ENCODE data around the gene MRPS5. TPM values are rescaled to one million over a fixed set of nuclear protein-coding genes. Genes with fewer than 3 reads are reported as not detected.
A peak's percentile ranks its signal among the peaks of the same experiment; 100 is the strongest.

MRPS5 gene
- polyA plus RNA-seq, 2 donors: 46.5 to 52.9 TPM

DNA sequence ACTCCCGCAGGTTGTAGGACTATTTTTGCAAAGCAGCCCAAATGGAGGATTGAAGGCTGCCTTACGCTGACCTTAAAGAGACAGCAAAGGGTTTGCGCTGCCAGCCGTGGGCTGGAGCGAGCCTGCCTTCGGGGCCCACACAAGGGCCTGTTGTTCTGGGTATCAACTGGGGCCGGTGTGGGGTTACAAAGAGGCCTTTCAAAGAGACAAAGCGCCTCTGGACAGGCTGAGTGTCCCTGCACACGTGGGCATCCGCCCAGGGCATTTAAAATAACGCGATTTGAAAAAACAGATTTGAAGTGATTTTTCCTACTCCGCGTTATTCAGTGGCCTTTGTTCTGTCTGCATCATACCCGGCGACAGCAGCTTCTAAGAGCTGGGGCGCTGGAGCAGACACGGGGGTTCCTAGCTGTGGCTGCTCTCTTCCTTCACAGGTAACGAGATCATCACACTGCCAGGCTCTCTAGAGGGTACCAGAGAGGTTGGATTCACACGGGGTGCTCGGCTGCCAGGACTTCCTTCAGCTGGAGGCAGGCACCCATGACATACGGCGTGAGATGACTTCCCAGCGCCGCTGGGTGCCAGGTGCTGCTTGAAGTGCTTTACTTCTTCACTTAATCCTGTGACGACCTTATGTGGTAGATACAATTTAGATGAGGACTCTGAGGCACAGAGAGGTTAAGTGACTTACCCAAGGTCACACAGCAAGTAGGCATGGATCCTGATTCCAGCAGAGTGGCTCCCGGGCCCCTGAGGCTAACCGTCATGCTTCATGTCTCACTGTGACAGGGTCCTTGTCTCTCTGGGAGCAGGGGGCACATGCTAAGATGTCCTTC, 63.9 kb downstream of the MRPS5 start:
- H3K27me3 ChIP-seq (ENCODE audit: control insufficient read depth in 1 of 2, insufficient read depth in 2 of 2, low read length in 2 of 2): no peaks in the 10 kb centered on the region
- WGBS, 2 donors: 82 to 85% methylated on average over 28 of the region's 28 CpGs
- no peak overlapping the region for H3K4me3 ChIP-seq (ENCODE audit: low read depth in 1 of 2, low read length in 2 of 2)
- no peaks in the 10 kb centered on the region for H3K36me3 ChIP-seq (ENCODE audit: control insufficient read depth in 2 of 2, insufficient read depth in 2 of 2, low read length in 1 of 2)
- H3K27ac ChIP-seq (ENCODE audit: low read depth in 2 of 2, low read length in 1 of 2): no peak overlapping the region
- peaks cover 0 to 2% of the 10 kb centered on the region in 2 donors for H3K9me3 ChIP-seq (ENCODE audit: control insufficient read depth in 2 of 2, insufficient read depth in 1 of 2, low read depth in 1 of 2, low read length in 1 of 2)
- H3K4me1 ChIP-seq (ENCODE audit: control insufficient read depth in 2 of 2, insufficient read depth in 2 of 2, low read length in 1 of 2): peaks cover 9 to 24% of the 10 kb centered on the region in 2 donors

DNA sequence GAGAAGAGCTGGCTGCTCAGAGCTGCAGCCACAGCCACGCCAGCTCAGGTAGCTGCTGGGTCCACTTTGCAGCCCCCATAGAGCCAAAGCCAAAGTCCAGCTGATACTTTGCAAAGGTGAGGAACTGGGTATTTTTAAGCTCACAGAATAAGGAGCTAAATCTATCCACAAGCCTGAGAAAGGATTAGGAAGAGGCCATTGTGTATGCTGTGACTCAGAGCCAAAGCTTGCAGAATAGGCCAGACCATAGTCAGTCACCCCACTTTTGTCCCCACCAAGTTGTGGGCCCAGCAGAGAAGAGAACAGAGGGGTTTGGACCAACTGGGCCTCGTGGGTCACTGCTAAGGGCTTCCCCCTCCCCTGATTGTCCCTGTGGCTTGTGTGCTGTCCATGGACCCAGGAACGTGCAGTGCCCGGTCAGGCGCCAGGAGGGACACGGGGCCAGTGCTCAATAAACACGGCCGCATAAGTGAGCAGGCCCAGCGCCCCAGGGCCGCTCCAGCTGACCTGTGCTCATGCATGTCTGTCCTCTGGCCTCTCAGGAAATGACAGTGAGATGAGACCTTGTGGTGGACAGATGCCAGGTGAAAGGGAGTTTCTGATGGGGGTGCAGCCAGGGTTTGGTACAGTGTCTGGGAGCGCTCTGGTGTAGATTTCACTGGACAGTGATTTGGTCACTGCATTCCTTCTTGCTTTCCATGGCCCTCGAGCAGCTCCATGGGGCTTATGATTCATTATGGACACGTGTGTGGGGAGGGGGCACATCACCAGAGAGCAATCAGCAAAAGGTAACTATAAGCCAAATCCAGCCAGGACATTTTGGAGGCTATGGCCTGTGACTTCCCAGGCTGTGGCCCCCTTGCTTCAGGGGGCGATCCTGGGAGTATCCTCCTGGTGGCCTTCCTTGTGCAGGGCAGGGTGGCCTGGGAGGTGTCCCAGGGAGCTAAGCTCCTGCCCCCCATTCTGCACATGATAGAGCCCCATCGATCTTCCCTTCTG, 64.8 kb downstream of the MRPS5 start:
- WGBS, 2 donors: 84 to 85% methylated on average over 15 of the region's 15 CpGs
- Histone ChIP-seq H3K27ac (ENCODE audit: low read depth in 2 of 2, low read length in 1 of 2) (peak overlapping the region in 1 of 2 donors; percentile 6), H3K27me3 (ENCODE audit: control insufficient read depth in 1 of 2, insufficient read depth in 2 of 2, low read length in 2 of 2) (no peaks in the 10 kb centered on the region), H3K36me3 (ENCODE audit: control insufficient read depth in 2 of 2, insufficient read depth in 2 of 2, low read length in 1 of 2) (no peaks in the 10 kb centered on the region), H3K4me1 (ENCODE audit: control insufficient read depth in 2 of 2, insufficient read depth in 2 of 2, low read length in 1 of 2) (peaks cover 8 to 23% of the 10 kb centered on the region in 2 donors), H3K9me3 (ENCODE audit: control insufficient read depth in 2 of 2, insufficient read depth in 1 of 2, low read depth in 1 of 2, low read length in 1 of 2) (peaks cover 0 to 2% of the 10 kb centered on the region in 2 donors), H3K4me3 (ENCODE audit: low read depth in 1 of 2, low read length in 2 of 2) (no peak overlapping the region)

DNA sequence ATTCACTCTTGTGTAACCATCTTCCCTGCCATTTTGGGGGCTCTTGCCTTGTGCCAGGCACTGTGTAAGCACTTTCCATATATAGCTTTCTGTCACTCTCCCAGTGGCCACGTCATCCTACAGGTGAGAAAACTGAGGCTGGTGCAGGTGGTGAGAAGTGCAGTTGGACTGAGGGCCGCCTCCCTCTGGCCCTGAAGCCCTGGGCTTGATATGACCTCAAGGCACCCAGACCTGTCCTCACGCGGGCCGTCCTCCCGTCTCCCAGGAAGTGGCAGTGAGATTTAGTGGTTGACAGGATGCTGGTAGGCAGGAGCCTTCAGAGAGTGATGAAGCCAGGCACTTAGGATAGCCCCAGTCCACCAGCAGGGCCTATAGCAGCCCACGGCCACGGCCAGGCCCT, 65.6 kb downstream of the MRPS5 start:
- Histone ChIP-seq H3K4me3 (ENCODE audit: low read depth in 1 of 2, low read length in 2 of 2) (no peak overlapping the region), H3K27ac (ENCODE audit: low read depth in 2 of 2, low read length in 1 of 2) (peak overlapping the region in 1 of 2 donors; percentile 6), H3K4me1 (ENCODE audit: control insufficient read depth in 2 of 2, insufficient read depth in 2 of 2, low read length in 1 of 2) (peaks cover 4 to 19% of the 10 kb centered on the region in 2 donors), H3K36me3 (ENCODE audit: control insufficient read depth in 2 of 2, insufficient read depth in 2 of 2, low read length in 1 of 2) (no peaks in the 10 kb centered on the region), H3K9me3 (ENCODE audit: control insufficient read depth in 2 of 2, insufficient read depth in 1 of 2, low read depth in 1 of 2, low read length in 1 of 2) (peaks cover 0 to 2% of the 10 kb centered on the region in 2 donors), H3K27me3 (ENCODE audit: control insufficient read depth in 1 of 2, insufficient read depth in 2 of 2, low read length in 2 of 2) (no peaks in the 10 kb centered on the region)
- WGBS, 2 donors: 80 to 82% methylated on average over 8 of the region's 8 CpGs

DNA sequence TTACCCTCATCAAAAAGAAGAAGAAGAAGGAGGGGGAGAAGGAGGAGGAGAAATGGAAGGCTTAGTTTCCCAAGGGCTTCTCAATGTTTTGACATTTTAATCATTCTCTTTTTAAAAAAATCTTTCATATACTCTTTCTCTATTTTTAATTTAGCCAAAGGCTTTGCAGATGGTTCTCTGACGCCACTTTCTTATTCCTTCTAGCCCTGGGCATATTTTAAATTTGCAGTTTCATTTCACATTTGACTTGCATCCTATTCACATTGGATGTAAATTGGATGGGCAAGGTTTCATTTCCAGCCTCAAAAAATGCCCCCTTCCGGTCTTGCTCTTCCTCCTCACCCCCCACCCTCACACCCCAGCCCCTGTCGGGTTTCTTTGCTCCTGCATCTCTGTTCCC, 66.3 kb downstream of the MRPS5 start:
- H3K36me3 ChIP-seq (ENCODE audit: control insufficient read depth in 2 of 2, insufficient read depth in 2 of 2, low read length in 1 of 2): no peaks in the 10 kb centered on the region
- H3K27me3 ChIP-seq (ENCODE audit: control insufficient read depth in 1 of 2, insufficient read depth in 2 of 2, low read length in 2 of 2): no peaks in the 10 kb centered on the region
- WGBS, 2 donors: 49 to 50% methylated on average over 3 of the region's 3 CpGs
- no peak overlapping the region for H3K27ac ChIP-seq (ENCODE audit: low read depth in 2 of 2, low read length in 1 of 2)
- H3K4me1 ChIP-seq (ENCODE audit: control insufficient read depth in 2 of 2, insufficient read depth in 2 of 2, low read length in 1 of 2): peaks cover 4 to 19% of the 10 kb centered on the region in 2 donors
- no peak overlapping the region for H3K4me3 ChIP-seq (ENCODE audit: low read depth in 1 of 2, low read length in 2 of 2)
- peaks cover 0 to 2% of the 10 kb centered on the region in 2 donors for H3K9me3 ChIP-seq (ENCODE audit: control insufficient read depth in 2 of 2, insufficient read depth in 1 of 2, low read depth in 1 of 2, low read length in 1 of 2)

DNA sequence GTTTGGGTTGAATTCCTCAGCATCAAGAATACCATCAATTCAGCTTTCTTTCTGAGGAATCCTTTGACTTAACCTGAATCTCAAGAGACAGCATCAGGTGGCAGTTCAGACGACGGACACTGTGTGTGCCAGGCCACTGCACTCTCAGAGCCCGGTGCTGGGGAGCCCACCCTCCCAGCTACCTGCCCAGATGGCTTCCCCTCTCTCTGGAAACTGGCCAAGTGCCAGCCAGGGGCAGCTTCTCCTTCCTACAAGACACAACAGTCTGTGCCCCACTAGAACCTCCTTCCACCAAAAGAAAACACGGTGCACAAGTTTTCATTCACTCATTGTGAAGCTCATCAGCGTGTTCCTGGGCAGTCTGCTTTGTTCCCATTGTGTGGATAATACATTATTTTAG, 67.6 kb downstream of the MRPS5 start:
- no peak overlapping the region for H3K4me3 ChIP-seq (ENCODE audit: low read depth in 1 of 2, low read length in 2 of 2)
- H3K27me3 ChIP-seq (ENCODE audit: control insufficient read depth in 1 of 2, insufficient read depth in 2 of 2, low read length in 2 of 2): no peaks in the 10 kb centered on the region
- H3K4me1 ChIP-seq (ENCODE audit: control insufficient read depth in 2 of 2, insufficient read depth in 2 of 2, low read length in 1 of 2): peaks cover under 1 to 18% of the 10 kb centered on the region in 2 donors
- no peak overlapping the region for H3K27ac ChIP-seq (ENCODE audit: low read depth in 2 of 2, low read length in 1 of 2)
- peaks cover 0 to 2% of the 10 kb centered on the region in 2 donors for H3K9me3 ChIP-seq (ENCODE audit: control insufficient read depth in 2 of 2, insufficient read depth in 1 of 2, low read depth in 1 of 2, low read length in 1 of 2)
- WGBS, 2 donors: 67 to 75% methylated on average over 5 of the region's 5 CpGs
- peaks cover 0 to 8% of the 10 kb centered on the region in 2 donors for H3K36me3 ChIP-seq (ENCODE audit: control insufficient read depth in 2 of 2, insufficient read depth in 2 of 2, low read length in 1 of 2)

DNA sequence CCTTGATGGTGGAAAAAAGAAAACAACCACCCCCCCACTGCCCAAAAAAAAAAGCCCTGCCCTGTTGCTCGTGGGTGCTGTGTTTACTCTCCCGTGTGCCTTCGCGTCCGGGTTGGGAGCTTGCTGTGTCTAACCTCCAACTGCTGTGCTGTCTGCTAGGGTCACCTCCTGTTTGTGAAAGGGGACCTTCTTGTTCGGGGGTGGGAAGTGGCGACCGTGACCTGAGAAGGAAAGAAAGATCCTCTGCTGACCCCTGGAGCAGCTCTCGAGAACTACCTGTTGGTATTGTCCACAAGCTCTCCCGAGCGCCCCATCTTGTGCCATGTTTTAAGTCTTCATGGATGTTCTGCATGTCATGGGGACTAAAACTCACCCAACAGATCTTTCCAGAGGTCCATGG, 68.1 kb downstream of the MRPS5 start:
- 47 to 60% methylated on average over 11 of the region's 11 CpGs for WGBS, 2 donors
- Histone ChIP-seq H3K9me3 (ENCODE audit: control insufficient read depth in 2 of 2, insufficient read depth in 1 of 2, low read depth in 1 of 2, low read length in 1 of 2) (peaks cover 0 to 2% of the 10 kb centered on the region in 2 donors), H3K4me1 (ENCODE audit: control insufficient read depth in 2 of 2, insufficient read depth in 2 of 2, low read length in 1 of 2) (peaks cover 0 to 18% of the 10 kb centered on the region in 2 donors)

DNA sequence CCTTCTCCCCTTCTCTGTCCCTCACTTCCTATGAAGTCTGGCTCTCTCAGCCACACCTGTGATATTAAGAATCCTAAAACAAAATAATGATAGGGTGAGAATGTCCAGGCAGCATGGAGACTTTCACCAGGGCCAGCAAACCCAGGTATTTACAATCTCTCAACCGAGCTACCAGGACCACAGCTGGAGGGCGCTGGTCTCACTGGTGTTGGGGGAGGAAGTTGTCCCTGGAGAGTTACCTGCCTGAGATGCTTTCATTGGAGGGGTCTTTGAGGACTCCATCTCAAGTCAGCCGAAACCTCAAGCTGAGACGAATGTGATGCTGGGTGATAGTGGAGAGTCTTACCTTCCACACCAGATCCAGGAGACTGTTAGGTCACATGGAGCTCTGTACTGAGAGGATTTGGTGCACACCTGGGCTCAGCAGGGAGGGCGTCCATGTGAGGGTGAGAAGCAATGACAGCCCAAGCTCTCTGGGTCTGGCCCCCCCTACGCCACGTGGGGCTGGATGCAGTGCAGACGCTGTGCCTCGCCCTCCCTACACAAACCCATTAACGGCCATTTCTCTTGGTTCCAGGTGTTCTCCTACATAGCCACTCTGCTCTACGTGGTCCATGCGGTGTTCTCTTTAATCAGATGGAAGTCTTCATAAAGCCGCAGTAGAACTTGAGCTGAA, 68.7 kb downstream of the MRPS5 start:
- peaks cover 5 to 24% of the 10 kb centered on the region in 2 donors for H3K4me1 ChIP-seq (ENCODE audit: control insufficient read depth in 2 of 2, insufficient read depth in 2 of 2, low read length in 1 of 2)
- H3K9me3 ChIP-seq (ENCODE audit: control insufficient read depth in 2 of 2, insufficient read depth in 1 of 2, low read depth in 1 of 2, low read length in 1 of 2): peaks cover 0 to 2% of the 10 kb centered on the region in 2 donors
- peaks cover 0 to 8% of the 10 kb centered on the region in 2 donors for H3K36me3 ChIP-seq (ENCODE audit: control insufficient read depth in 2 of 2, insufficient read depth in 2 of 2, low read length in 1 of 2)
- 81 to 88% methylated on average over 13 of the region's 13 CpGs for whole genome bisulfite sequencing, 2 donors
- H3K4me3 ChIP-seq (ENCODE audit: low read depth in 1 of 2, low read length in 2 of 2): no peak overlapping the region
- no peaks in the 10 kb centered on the region for H3K27me3 ChIP-seq (ENCODE audit: control insufficient read depth in 1 of 2, insufficient read depth in 2 of 2, low read length in 2 of 2)
- no peak overlapping the region for H3K27ac ChIP-seq (ENCODE audit: low read depth in 2 of 2, low read length in 1 of 2)

More for the DNA sequence above, 68.1 kb downstream of the MRPS5 start:
- Histone ChIP-seq H3K27me3 (ENCODE audit: control insufficient read depth in 1 of 2, insufficient read depth in 2 of 2, low read length in 2 of 2) (no peaks in the 10 kb centered on the region), H3K4me3 (ENCODE audit: low read depth in 1 of 2, low read length in 2 of 2) (no peak overlapping the region), H3K36me3 (ENCODE audit: control insufficient read depth in 2 of 2, insufficient read depth in 2 of 2, low read length in 1 of 2) (peaks cover 0 to 8% of the 10 kb centered on the region in 2 donors), H3K27ac (ENCODE audit: low read depth in 2 of 2, low read length in 1 of 2) (no peak overlapping the region)

DNA sequence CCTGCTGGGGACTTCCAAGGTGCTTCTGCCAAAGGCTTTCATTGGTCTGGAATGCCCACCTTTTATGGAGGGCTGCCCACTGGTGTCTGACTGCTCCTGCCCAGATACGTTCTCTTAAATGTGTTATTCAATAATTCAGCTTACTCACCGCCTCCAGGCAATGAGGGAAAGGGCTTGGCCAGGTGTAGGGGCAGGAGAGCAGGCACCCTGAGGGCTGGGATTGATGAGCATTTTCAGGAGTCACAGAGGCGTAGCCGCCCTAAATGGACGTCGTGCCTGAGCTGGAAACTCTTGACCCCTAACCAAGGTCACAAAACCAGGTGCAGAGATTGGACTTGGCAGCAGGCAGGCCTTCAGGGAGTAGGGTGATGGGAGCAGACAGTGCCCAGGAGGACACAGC, 69.3 kb downstream of the MRPS5 start:
- Histone ChIP-seq H3K9me3 (ENCODE audit: control insufficient read depth in 2 of 2, insufficient read depth in 1 of 2, low read depth in 1 of 2, low read length in 1 of 2) (peaks cover 0 to 2% of the 10 kb centered on the region in 2 donors), H3K27ac (ENCODE audit: low read depth in 2 of 2, low read length in 1 of 2) (no peak overlapping the region), H3K36me3 (ENCODE audit: control insufficient read depth in 2 of 2, insufficient read depth in 2 of 2, low read length in 1 of 2) (peaks cover 0 to 8% of the 10 kb centered on the region in 2 donors), H3K27me3 (ENCODE audit: control insufficient read depth in 1 of 2, insufficient read depth in 2 of 2, low read length in 2 of 2) (no peaks in the 10 kb centered on the region), H3K4me1 (ENCODE audit: control insufficient read depth in 2 of 2, insufficient read depth in 2 of 2, low read length in 1 of 2) (peaks cover 6 to 28% of the 10 kb centered on the region in 2 donors), H3K4me3 (ENCODE audit: low read depth in 1 of 2, low read length in 2 of 2) (no peak overlapping the region)
- WGBS, 2 donors: 50 to 68% methylated on average over 6 of the region's 6 CpGs

DNA sequence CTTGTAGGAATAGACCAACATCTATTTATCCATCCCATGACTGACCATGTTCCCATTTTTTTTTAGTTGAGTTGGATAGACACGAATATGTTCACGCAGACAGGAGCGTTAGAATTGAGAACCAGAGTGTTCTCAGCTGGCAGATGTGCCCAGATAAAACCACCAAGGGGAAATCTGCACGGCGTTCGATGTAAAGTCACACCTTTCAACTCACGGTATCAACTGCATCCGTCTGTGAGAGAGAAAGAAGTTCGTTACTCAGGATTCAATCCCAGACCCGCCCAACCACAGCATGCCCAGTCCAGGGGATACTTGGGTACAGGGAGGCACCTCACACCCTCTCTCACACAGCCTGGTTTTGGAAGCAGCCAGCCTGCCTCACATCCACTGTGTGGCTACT, 70.0 kb downstream of the MRPS5 start:
- no peak overlapping the region for H3K27ac ChIP-seq (ENCODE audit: low read depth in 2 of 2, low read length in 1 of 2)
- WGBS, 2 donors: 70% methylated on average over 10 of the region's 10 CpGs
- H3K36me3 ChIP-seq (ENCODE audit: control insufficient read depth in 2 of 2, insufficient read depth in 2 of 2, low read length in 1 of 2): peaks cover 0 to 8% of the 10 kb centered on the region in 2 donors
- H3K27me3 ChIP-seq (ENCODE audit: control insufficient read depth in 1 of 2, insufficient read depth in 2 of 2, low read length in 2 of 2): no peaks in the 10 kb centered on the region
- peaks cover 6 to 28% of the 10 kb centered on the region in 2 donors for H3K4me1 ChIP-seq (ENCODE audit: control insufficient read depth in 2 of 2, insufficient read depth in 2 of 2, low read length in 1 of 2)
- H3K9me3 ChIP-seq (ENCODE audit: control insufficient read depth in 2 of 2, insufficient read depth in 1 of 2, low read depth in 1 of 2, low read length in 1 of 2): peaks cover 0 to 2% of the 10 kb centered on the region in 2 donors
- no peak overlapping the region for H3K4me3 ChIP-seq (ENCODE audit: low read depth in 1 of 2, low read length in 2 of 2)
